ENCODE data around the gene CDYL.

- TF ChIP-seq EZH2 (IDR thresholded peaks at IDR 0.05) (no peak), CTCF (IDR thresholded peaks at IDR 0.05) (no peak)
These were observed 1.9 kb upstream of the CDYL start for GRCh38 chr6:4774296-4774695.

Data from neural progenitor cell (in vitro differentiated cells).